ENCODE results near the gene MMP25.

DNA sequence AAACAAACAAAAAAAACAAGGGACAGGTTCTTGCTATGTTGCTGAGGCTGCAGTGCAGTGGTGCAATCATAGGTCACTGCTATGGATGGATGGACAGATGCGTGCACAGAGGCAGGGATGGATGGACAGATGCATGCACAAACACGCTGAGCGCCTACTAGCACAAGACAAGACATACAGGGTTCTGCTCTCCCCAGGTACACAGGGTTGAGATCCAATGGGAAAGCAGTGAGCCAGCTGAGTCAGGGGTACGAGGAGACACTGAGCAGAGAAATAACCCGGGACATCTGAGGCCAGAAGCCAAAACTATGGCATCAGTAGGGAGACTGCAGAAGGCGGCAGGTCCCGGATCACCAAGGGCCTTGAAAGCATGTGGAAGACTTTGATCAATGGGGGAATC is 25.3 kb downstream of the MMP25 start:
- TF ChIP-seq EZH2 (IDR thresholded peaks at IDR 0.05; ENCODE audit: insufficient read depth, poor library complexity, severe bottlenecking) (no peak), EZH2phosphoT487 (IDR thresholded peaks at IDR 0.05; ENCODE audit: insufficient read depth, low read depth) (no peak)

Measured in GM23248 (cell line).